ENCODE results near the gene GRID2. TPM values are rescaled to one million over a fixed set of nuclear protein-coding genes. Genes with fewer than 3 reads are reported as not detected.

Gene GRID2
- total RNA-seq, 2 experiments from 2014 or later = not detected

DNA sequence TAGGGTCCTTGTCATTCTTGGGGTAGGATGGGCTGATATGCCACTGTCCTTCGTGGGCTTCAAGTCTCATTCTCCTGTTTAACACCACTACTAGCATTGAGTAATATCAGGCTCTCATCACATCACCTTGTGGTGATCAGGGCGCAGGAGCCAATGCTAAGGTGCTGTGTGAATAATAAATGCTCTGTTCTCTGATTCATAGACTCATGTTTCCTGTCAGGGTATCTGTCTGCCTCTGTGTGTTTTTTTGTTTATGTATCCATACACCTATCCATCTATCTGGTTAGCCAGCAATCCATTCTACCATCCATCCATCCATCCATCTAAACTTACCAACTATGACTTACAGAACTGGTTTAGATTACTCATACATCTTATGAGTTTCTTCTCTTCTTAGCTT lies 999.7 kb downstream of the GRID2 start:
- no peaks in the 10 kb centered on the region for H3K4me1 Mint-ChIP-seq (ENCODE audit: low read depth)
- H3K27me3 Mint-ChIP-seq (ENCODE audit: low read depth) = no peaks in the 10 kb centered on the region
- CTCF ChIA-PET = no interaction called here
- no peak overlapping the region for H3K4me3 Mint-ChIP-seq
- intact Hi-C loops (cut with micrococcal nuclease) = no loop called here
- no peaks in the 10 kb centered on the region for H3K36me3 Mint-ChIP-seq (ENCODE audit: low read depth)
- H3K9me3 Mint-ChIP-seq = peaks cover 4% of the 10 kb centered on the region
- DNase-seq = no peak
- H3K27ac Mint-ChIP-seq = no peak overlapping the region

DNA sequence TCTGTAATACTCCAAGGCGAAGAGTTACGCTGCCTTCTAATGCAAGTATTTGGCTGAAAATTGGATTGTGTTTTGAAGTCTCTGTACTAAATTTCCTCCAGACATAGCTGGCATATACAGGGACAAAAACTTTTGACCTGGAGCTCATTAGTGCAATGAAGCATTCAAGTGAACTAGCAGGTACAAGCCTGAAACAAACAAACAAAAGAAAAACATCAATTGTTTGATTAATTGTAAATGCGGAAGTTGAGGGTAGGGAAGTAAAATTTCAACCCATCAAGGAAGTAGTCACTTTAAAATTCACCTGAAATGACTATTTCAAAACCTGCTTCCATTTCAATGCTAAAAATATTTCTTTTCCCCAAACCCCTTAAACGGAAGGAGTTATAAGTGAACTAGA lies 1008.5 kb downstream of the GRID2 start:
- no peaks in the 10 kb centered on the region for H3K27me3 Mint-ChIP-seq (ENCODE audit: low read depth)
- no peaks in the 10 kb centered on the region for H3K4me1 Mint-ChIP-seq (ENCODE audit: low read depth)
- no peak overlapping the region for H3K27ac Mint-ChIP-seq
- DNase-seq = no peak
- peaks cover 5% of the 10 kb centered on the region for H3K9me3 Mint-ChIP-seq
- H3K36me3 Mint-ChIP-seq (ENCODE audit: low read depth) = no peaks in the 10 kb centered on the region
- intact Hi-C loops (cut with micrococcal nuclease) = no loop called here
- no peak overlapping the region for H3K4me3 Mint-ChIP-seq
- CTCF ChIA-PET = no interaction called here

DNA sequence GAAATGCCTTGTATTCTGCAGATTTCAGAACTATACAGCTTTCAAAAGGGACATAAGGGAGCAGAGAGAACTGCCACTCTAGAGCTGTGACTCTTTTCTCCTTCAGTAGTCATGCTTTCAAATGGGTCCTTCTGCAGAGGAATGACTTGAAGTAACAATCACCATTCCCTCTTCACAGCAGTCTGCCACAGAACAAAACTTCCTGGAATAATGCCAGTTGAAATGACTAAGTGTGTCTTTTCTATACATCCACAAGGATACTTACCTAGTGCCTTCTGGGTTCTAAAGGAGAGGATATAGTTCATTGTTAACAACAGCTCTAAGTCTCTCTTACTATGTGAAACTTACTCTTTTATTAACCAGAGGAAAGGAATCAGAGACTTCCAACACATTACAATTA lies 1009.4 kb downstream of the GRID2 start:
- H3K27me3 Mint-ChIP-seq (ENCODE audit: low read depth) = no peaks in the 10 kb centered on the region
- no peak for DNase-seq
- H3K4me3 Mint-ChIP-seq = no peak overlapping the region
- H3K27ac Mint-ChIP-seq = no peak overlapping the region
- H3K9me3 Mint-ChIP-seq = peaks cover 3% of the 10 kb centered on the region
- intact Hi-C loops (cut with micrococcal nuclease) = no loop called here
- no peaks in the 10 kb centered on the region for H3K36me3 Mint-ChIP-seq (ENCODE audit: low read depth)
- H3K4me1 Mint-ChIP-seq (ENCODE audit: low read depth) = no peaks in the 10 kb centered on the region
- CTCF ChIA-PET = no interaction called here

DNA sequence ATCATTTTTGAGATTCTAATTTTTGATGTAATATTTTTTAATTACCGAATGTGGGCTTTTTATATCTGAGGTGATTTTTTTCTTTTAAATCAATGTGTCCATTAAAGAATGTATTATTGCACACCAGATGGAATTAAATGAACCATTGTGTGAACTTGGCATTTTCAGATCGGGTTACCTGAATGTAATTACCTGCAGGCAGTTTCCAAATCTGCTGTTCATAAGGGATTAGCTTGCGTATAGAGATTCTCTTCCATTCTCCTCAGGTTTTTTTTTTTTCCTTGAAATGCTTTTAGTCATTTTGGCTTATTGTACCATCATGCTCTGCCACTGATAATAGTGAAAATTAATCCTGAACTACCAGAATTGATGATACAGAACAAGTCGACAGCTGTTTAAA lies 1013.3 kb downstream of the GRID2 start:
- H3K4me1 Mint-ChIP-seq (ENCODE audit: low read depth) = no peaks in the 10 kb centered on the region
- H3K4me3 Mint-ChIP-seq = no peak overlapping the region
- CTCF ChIA-PET = interaction anchor here (0.7 kb wide), 1 partner anchor 229 kb away, joined by 3 read pairs; no protein-coding TSS in a partner anchor
- H3K9me3 Mint-ChIP-seq = peaks cover 3% of the 10 kb centered on the region
- H3K36me3 Mint-ChIP-seq (ENCODE audit: low read depth) = no peaks in the 10 kb centered on the region
- no peaks in the 10 kb centered on the region for H3K27me3 Mint-ChIP-seq (ENCODE audit: low read depth)
- H3K27ac Mint-ChIP-seq = no peak overlapping the region
- intact Hi-C loops (cut with micrococcal nuclease) = no loop called here
- DNase-seq = no peak

DNA sequence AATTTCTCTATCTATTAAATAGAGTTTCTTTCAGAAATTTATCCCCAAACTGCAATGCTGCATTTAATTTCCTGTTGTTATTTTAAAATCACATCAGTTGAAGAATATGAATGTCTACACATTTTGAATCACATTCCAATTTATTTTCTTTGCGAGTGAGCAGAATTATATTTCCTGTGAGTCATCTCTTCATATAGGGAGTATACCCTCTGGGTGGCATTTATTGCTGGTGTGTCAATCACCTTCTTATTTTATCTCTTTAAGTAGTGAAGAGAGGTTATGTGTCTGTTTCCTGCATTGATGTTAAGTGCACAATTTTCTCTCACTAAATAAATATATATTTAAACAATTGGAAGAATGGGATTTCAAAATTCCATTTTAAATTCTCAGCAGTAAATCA lies 1013.8 kb downstream of the GRID2 start:
- Mint-ChIP-seq H3K36me3 (ENCODE audit: low read depth) (no peaks in the 10 kb centered on the region), H3K27ac (no peak overlapping the region), H3K4me3 (no peak overlapping the region), H3K27me3 (ENCODE audit: low read depth) (no peaks in the 10 kb centered on the region), H3K9me3 (peaks cover 3% of the 10 kb centered on the region), H3K4me1 (ENCODE audit: low read depth) (no peaks in the 10 kb centered on the region)
- DNase-seq = no peak
- CTCF ChIA-PET = interaction anchor here (0.7 kb wide), 1 partner anchor 229 kb away, joined by 3 read pairs; no protein-coding TSS in a partner anchor
- intact Hi-C loops (cut with micrococcal nuclease) = no loop called here

DNA sequence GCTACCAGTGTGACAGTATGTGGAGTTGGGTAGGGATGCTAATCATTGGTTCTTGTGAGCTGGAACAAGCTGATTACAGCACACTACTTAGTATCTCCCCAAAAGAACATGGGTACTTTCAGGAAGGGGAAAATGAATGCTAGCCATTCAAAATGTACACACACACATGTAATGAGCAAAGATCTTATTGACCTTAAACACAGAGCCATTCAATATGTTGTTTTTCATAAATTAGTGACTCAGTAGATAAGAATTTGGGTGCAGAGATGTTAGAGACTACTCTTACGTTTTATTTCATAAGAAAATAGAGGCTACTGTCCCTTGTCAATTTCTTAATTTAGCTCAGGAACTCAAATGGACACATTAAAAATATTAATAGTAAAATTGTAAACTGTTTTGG lies 1015.3 kb downstream of the GRID2 start:
- Mint-ChIP-seq H3K27me3 (ENCODE audit: low read depth) (no peaks in the 10 kb centered on the region), H3K4me1 (ENCODE audit: low read depth) (no peaks in the 10 kb centered on the region), H3K9me3 (peaks cover 3% of the 10 kb centered on the region), H3K36me3 (ENCODE audit: low read depth) (no peaks in the 10 kb centered on the region), H3K4me3 (no peak overlapping the region), H3K27ac (no peak overlapping the region)
- intact Hi-C loops (cut with micrococcal nuclease) = no loop called here
- CTCF ChIA-PET = no interaction called here
- DNase-seq = no peak

DNA sequence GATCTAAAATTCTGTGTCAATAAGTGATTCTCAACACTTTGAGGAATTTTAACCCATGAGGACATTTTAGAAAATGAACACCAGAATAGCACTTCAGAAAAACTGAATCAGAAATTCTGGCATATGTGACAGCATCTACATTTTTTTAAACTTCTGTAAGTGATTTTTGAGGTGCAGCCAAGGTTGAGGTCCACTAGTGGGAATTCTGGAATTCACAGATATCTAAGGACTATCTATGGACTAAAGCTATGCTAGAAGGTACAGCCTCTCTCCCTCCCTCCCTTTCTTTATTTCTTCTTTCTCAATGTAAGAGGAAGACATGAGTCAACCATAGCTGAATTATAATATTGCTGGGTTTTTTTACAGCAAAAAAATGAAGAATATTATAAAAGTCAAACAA lies 1016.6 kb downstream of the GRID2 start:
- intact Hi-C loops (cut with micrococcal nuclease) = no loop called here
- Mint-ChIP-seq H3K36me3 (ENCODE audit: low read depth) (no peaks in the 10 kb centered on the region), H3K4me3 (no peak overlapping the region), H3K27ac (no peak overlapping the region), H3K9me3 (peaks cover 6% of the 10 kb centered on the region), H3K27me3 (ENCODE audit: low read depth) (no peaks in the 10 kb centered on the region), H3K4me1 (ENCODE audit: low read depth) (no peaks in the 10 kb centered on the region)
- DNase-seq = no peak
- CTCF ChIA-PET = no interaction called here

DNA sequence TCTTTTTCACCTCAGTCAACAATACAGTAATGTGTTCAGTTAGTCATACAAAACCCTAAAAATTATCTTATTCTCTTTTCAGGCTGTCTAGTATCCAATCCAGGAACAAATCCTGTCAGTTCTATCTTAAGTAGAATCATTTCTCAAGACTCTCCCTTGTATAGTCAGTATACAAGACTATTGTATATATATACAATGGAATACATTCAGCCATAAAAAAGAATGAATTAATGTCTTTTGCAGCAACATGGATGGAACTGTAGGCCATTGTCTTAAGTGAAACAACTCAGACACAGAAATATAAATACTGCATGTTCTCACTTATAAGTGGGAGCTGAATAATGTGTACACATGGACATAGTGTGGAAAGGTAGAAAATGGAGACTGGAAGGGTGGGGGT lies 1023.6 kb downstream of the GRID2 start:
- no peak overlapping the region for H3K4me3 Mint-ChIP-seq
- CTCF ChIA-PET = interaction anchor here (0.6 kb wide), 1 partner anchor 637 kb away, joined by 3 read pairs; no protein-coding TSS in a partner anchor
- no peak overlapping the region for H3K27ac Mint-ChIP-seq
- H3K4me1 Mint-ChIP-seq (ENCODE audit: low read depth) = no peaks in the 10 kb centered on the region
- H3K27me3 Mint-ChIP-seq (ENCODE audit: low read depth) = no peaks in the 10 kb centered on the region
- H3K9me3 Mint-ChIP-seq = peaks cover 4% of the 10 kb centered on the region
- DNase-seq = no peak
- H3K36me3 Mint-ChIP-seq (ENCODE audit: low read depth) = no peaks in the 10 kb centered on the region
- intact Hi-C loops (cut with micrococcal nuclease) = no loop called here

DNA sequence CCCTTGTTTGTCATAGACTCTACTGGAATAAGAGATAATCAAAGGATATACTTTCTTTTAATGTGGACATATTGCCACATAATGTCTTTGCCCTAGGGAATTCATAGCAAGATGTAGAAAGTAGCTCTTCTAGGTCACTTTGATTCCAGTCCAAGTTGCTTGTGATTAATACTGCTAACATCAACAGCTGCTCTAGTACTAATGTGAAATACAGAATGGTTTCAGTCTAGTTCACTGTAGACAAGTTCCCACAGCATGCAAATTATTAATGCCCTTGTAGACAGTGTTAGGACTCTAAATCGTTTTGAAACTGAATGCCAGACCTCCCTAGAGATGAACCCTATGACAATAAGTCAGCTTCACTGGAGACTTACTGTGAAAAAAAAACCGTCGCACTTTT lies 1030.2 kb downstream of the GRID2 start:
- H3K36me3 Mint-ChIP-seq (ENCODE audit: low read depth) = no peaks in the 10 kb centered on the region
- H3K4me3 Mint-ChIP-seq = no peak overlapping the region
- CTCF ChIA-PET = no interaction called here
- no peaks in the 10 kb centered on the region for H3K4me1 Mint-ChIP-seq (ENCODE audit: low read depth)
- intact Hi-C loops (cut with micrococcal nuclease) = no loop called here
- H3K27me3 Mint-ChIP-seq (ENCODE audit: low read depth) = no peaks in the 10 kb centered on the region
- no peak overlapping the region for H3K27ac Mint-ChIP-seq
- no peaks in the 10 kb centered on the region for H3K9me3 Mint-ChIP-seq
- no peak for DNase-seq

DNA sequence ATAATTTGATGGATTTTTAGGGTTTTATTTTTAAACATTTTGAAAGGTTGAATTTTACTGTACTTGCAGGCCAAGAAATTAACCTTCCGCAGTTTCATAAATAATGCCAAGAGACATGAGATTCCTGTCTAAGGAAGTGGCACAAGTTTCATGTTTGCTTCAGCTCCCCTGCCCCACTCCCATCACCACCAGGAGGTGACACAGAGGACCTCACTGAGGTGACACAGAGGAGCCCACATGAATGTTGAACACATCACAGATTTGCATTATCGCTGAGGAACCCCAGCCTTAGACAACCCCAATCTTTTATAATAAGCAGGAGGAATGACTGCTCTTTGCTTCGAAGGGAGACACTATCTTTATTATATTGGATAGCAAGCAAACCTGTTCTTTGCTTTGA lies 1033.4 kb downstream of the GRID2 start:
- Mint-ChIP-seq H3K27ac (no peak overlapping the region), H3K4me1 (ENCODE audit: low read depth) (no peaks in the 10 kb centered on the region), H3K36me3 (ENCODE audit: low read depth) (no peaks in the 10 kb centered on the region), H3K27me3 (ENCODE audit: low read depth) (no peaks in the 10 kb centered on the region), H3K4me3 (no peak overlapping the region), H3K9me3 (no peaks in the 10 kb centered on the region)
- no peak for DNase-seq
- CTCF ChIA-PET = interaction anchor here (0.6 kb wide), 1 partner anchor 91 kb away, joined by 3 read pairs; no protein-coding TSS in a partner anchor
- intact Hi-C loops (cut with micrococcal nuclease) = no loop called here

DNA sequence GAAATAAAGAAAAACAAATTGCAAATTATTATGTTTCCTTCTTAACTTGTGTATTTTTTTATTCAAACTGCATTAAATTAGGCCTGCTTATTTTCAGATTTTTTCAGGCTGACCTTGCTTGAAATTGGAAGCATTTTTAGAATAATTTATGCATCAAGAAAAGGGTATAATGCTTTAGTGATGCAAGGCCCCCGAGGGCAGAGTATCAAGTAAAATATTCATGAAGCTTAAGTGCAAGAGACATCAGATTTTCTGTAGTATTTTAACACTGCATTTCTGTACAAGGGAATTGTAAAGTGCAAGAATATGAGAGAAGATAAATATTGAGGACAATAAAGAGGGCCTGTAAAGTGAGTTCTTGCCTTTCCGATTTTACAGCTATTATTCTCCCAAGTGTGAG lies 1039.0 kb downstream of the GRID2 start:
- Mint-ChIP-seq H3K4me1 (ENCODE audit: low read depth) (no peaks in the 10 kb centered on the region), H3K27ac (no peak overlapping the region), H3K27me3 (ENCODE audit: low read depth) (no peaks in the 10 kb centered on the region), H3K9me3 (no peaks in the 10 kb centered on the region), H3K4me3 (no peak overlapping the region), H3K36me3 (ENCODE audit: low read depth) (no peaks in the 10 kb centered on the region)
- CTCF ChIA-PET = no interaction called here
- intact Hi-C loops (cut with micrococcal nuclease) = no loop called here
- DNase-seq = no peak

DNA sequence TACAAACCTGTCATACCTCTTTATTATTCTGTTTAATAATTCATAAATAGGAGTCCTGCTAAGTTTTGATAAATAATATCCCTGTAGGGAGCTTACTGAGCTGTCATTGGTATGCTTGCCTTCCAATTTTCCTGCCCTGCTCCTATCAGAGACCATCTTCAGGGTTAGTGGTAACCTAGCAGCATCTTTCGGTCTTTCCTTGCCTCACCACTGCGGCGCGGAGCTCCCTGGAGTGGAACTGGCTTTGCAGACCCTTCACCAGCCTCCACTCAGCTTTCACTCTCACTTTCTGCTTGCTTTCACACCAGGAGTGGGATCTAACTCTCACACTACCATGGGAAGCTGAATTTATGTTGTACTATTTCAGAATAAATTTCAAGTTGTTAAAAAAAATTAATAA lies 1043.1 kb downstream of the GRID2 start:
- Mint-ChIP-seq H3K4me1 (ENCODE audit: low read depth) (no peaks in the 10 kb centered on the region), H3K36me3 (ENCODE audit: low read depth) (no peaks in the 10 kb centered on the region), H3K9me3 (no peaks in the 10 kb centered on the region), H3K4me3 (no peak overlapping the region), H3K27ac (no peak overlapping the region), H3K27me3 (ENCODE audit: low read depth) (no peaks in the 10 kb centered on the region)
- CTCF ChIA-PET = no interaction called here
- DNase-seq = no peak
- intact Hi-C loops (cut with micrococcal nuclease) = no loop called here

DNA sequence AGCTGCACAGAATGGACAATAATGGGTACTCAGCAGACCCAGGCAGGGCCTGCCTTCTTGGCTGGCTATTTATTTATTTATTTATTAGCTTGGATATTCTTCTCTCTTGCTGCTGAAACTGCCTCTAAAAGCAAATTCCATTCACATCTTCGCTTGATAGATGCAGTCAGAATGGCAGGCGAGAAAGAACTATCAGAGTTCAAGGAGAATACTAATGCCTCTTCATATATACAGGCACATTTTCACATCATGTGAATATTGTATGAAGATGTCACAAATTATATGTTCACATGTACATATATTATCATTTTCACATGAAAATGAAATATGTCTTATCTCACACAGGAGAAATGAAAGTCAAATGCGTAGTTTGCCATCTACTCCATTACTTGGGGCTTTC lies 1045.1 kb downstream of the GRID2 start:
- H3K4me3 Mint-ChIP-seq = no peak overlapping the region
- H3K9me3 Mint-ChIP-seq = peaks cover 4% of the 10 kb centered on the region
- H3K27ac Mint-ChIP-seq = no peak overlapping the region
- CTCF ChIA-PET = no interaction called here
- intact Hi-C loops (cut with micrococcal nuclease) = no loop called here
- H3K36me3 Mint-ChIP-seq (ENCODE audit: low read depth) = no peaks in the 10 kb centered on the region
- DNase-seq = no peak
- no peaks in the 10 kb centered on the region for H3K4me1 Mint-ChIP-seq (ENCODE audit: low read depth)
- no peaks in the 10 kb centered on the region for H3K27me3 Mint-ChIP-seq (ENCODE audit: low read depth)

DNA sequence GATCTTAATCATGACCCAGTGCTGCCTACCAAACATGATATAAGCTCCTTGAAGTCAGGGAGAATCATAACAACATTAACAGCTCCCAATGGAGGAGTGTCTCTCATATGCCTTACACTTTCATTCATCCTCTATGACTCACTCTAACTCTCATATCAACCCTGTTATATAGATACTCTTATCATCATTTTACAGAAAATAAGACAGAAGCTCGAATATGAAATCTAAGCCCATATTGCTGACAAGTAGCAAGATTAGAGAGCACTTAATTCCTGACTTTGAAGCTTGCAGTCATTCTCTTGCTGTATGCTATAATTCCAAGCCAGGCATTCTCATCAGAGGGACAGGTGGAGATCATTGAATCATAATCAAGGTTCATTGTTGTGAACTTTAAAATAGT lies 1048.1 kb downstream of the GRID2 start:
- Mint-ChIP-seq H3K9me3 (peaks cover 6% of the 10 kb centered on the region), H3K36me3 (ENCODE audit: low read depth) (no peaks in the 10 kb centered on the region), H3K27me3 (ENCODE audit: low read depth) (no peaks in the 10 kb centered on the region), H3K4me1 (ENCODE audit: low read depth) (no peaks in the 10 kb centered on the region), H3K4me3 (no peak overlapping the region), H3K27ac (no peak overlapping the region)
- CTCF ChIA-PET = no interaction called here
- intact Hi-C loops (cut with micrococcal nuclease) = no loop called here
- DNase-seq = no peak
